Activated T-helper 1 cell treated with anti-CD3 and anti-CD28 coated beads, Interleukin-2, amount 50 U/mL, for 16 hours (primary cell): ENCODE data around the gene CNGA1.

Experiments
- DNase-seq, 2 donors: peaks; one replicate each; pipeline ENCODE4 v3.0.0-alpha.2; 2020; ENCODE audit warnings: low read depth in 1 of 2, low spot score in 1 of 2

The CNGA1 gene

GRCh38 chr4:47913330-47913729 lies 103.2 kb downstream of the CNGA1 start:
- no peak for DNase-seq

- DNase-seq: no peak
Measured at GRCh38 chr4:47907089-47907646, 109.3 kb downstream of the CNGA1 start.

GRCh38 chr4:47899639-47900038 lies 116.8 kb downstream of the CNGA1 start:
- no peak for DNase-seq

- DNase-seq: no peak
Measured at GRCh38 chr4:47891928-47892327, 124.6 kb downstream of the CNGA1 start.
